Aortic smooth muscle cell (primary cell): ENCODE measurements around the gene KIF3A. TPM values are rescaled to one million over a fixed set of nuclear protein-coding genes. Genes with fewer than 3 reads are reported as not detected.

ENCODE experiments used
- total RNA-seq: library from RNA; depleted of rRNA; stranded (reverse); fragments of >200 nt; gene quantifications from 2 replicates; pipeline ENCODE4 v1.2.3, GENCODE V29; 2014

Gene KIF3A
- total RNA-seq: 11.2 and 12.2 TPM in 2 replicates

DNA sequence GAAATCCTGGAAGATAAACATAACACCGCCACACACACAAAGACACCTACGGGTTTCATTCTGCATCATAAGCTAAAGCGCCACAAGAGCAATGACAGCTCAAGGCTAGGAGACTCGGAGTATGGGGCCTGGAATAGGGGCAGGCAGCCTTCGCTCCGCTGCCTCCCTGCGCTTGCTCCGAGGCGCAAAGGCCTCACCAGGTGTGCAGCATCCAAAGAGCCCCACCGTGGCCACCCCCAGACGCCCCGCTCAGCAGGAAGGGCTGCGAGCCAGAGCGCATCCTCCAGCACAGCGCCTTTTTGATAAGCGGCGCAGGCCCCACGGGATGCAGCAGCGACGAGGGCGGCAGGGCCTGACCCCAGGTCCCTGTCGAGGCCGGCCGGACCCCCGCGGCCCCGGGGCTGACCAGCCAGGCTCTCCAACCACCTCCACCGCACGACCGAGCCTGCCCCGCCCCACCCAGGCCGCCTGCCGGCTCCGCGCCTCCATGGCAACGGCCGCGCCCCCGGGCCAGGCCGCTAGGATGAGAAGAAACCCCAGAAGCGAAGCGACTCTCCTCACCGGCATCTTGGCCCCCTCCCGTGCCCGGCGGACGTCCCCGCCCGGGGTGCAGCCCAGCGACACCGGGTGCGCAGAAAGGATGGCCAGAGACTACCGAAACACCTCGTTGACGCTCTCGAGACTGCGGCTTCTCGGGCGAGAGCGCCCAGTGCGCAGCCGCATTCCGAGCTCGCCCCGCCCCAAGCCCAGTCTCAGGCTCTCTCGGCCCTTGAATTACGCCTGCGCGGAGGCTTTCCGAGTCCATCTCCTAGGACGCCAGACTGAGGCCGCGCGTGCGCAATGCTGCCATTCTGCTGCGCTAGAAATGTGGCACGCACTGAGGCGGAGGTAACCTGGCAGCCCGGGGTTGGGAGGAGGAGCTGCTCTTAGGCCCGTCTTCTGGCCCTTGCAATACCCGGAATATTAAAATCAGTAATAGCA, at the start of gene KIF3A:
KIF3A (minus strand) TSS at position 694 of the 981 bp plus-strand sequence; CDS start at position 567, 127 bp downstream.

GRCh38 chr5:132777209-132778069, 40.1 kb upstream of the KIF3A start, which contains the start of gene SEPTIN8:
SEPTIN8 (minus strand) TSS chr5:132777239; CDS start chr5:132777137, 102 bp downstream.

DNA sequence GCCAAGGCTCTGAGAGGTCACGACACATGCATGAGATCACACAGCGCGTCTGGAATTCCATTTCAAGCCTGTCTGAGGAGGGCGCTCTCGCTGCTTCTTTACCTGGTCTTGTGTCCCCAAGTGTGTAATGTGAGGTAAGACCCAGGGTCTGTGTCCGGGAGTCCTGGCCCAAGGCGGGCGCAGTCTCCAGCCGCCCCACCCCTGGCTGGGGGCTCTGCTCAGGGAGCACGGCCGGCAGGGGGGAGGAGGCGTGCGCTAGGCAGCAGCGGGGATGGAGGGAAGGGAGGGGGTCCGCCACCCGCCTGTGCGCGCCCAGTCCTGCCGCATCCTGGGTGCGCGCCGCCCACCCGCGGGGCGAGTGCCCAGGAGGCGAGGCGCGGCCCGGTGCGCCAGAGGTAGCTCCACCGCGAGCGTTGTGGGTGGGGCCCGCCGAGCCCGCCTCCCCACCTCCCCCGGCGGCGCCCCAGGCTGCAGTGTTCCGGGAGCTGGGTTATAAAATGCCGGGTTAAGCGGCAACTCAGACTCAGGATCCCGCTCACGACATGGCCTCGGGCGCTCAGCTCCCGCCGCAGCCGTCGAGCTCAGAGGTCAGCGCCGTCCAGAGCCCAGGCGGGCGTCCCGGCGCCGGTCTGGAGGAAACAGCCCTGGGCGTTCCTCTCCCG, 9.7 kb upstream of the KIF3A start, which contains the start of gene CCNI2:
CCNI2 (plus strand) TSS at position 473 of the 662 bp plus-strand sequence; CDS start at position 543, 70 bp downstream.

GRCh38 chr5:132673939-132674630, 63.3 kb downstream of the KIF3A start, which contains the start of gene IL4:
IL4 (plus strand) TSS chr5:132673989; CDS start chr5:132674051, 62 bp downstream.

DNA sequence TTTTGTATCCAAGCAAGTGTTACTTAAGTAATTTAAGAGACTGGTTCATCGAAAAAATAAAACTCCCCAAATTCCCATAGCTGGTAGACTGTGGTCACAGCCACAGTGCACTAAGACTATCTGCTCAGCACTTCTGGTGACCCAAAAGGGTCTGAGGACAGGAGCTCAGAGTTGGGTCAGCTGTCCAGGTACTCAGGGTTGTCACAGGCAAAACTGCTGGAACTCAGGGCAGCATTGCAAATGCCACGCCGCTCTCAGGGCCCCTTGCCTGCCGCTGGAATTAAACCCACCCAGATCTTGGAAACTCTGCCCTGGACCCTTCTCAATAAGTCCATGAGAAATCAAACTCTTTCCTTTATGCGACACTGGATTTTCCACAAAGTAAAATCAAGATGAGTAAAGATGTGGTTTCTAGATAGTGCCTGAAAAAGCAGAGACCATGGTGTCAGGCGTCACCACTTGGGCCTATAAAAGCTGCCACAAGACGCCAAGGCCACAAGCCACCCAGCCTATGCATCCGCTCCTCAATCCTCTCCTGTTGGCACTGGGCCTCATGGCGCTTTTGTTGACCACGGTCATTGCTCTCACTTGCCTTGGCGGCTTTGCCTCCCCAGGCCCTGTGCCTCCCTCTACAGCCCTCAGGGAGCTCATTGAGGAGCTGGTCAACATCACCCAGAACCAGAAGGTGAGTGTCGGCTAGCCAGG, 79.5 kb downstream of the KIF3A start, which contains the start of gene IL13:
IL13 (plus strand) TSS at position 498 of the 705 bp plus-strand sequence; CDS start at position 512, 14 bp downstream.

Other genes starting within 250 kb of the KIF3A start
- gene IRF1, start 246.8 kb downstream of the KIF3A start, total RNA-seq: 13.1 and 16.5 TPM in 2 replicates
- gene IL5, start 194.0 kb downstream of the KIF3A start, total RNA-seq: not detected in 2 replicates
- gene RAD50, start 180.6 kb downstream of the KIF3A start, total RNA-seq: 32.2 and 44.0 TPM in 2 replicates
- not detected in 2 replicates for gene IL13, start 79.4 kb downstream of the KIF3A start, total RNA-seq
- not detected in 2 replicates for gene IL4, start 63.6 kb downstream of the KIF3A start, total RNA-seq
- not detected in 2 replicates for gene CCNI2, start 9.9 kb upstream of the KIF3A start, total RNA-seq
- 82.0 and 84.5 TPM in 2 replicates for gene SEPTIN8, start 39.7 kb upstream of the KIF3A start, total RNA-seq
- gene SOWAHA, start 75.8 kb upstream of the KIF3A start, total RNA-seq: not detected in 2 replicates
- 2.4 and 2.6 TPM in 2 replicates for gene SHROOM1, start 93.1 kb upstream of the KIF3A start, total RNA-seq
- 0.12 and 0.13 TPM in 2 replicates for gene GDF9, start 128.9 kb upstream of the KIF3A start, total RNA-seq
- gene UQCRQ, start 129.1 kb upstream of the KIF3A start, total RNA-seq: 138 and 186 TPM in 2 replicates
- 0.06 and 0.26 TPM in 2 replicates for gene LEAP2, start 136.1 kb upstream of the KIF3A start, total RNA-seq
- 36.1 and 46.7 TPM in 2 replicates for gene AFF4, start 226.1 kb upstream of the KIF3A start, total RNA-seq